ENCODE results near the gene TNS1.
"Not testable (repeated sequence)": the region's sequence is repeated elsewhere in the genome, so short reads cannot be mapped to it uniquely, and the experiment has no call there.

TNS1 gene

DNA sequence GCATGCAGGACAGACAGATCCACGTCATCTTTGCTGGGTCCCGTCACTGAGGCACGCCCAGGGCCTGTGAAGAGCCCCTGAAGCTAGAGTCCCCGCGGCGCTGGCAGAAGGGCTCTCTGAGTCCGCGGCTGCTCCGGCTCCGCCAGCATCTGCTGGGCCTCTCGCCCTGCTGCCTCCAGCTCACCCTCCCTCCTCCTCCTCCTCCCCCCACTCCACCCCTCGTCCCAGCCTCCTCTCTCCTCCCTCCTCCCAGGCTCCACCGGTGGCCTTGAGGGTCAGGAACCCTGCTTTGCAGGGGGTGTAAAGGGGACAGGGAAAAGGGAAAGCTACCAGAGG, at the start of gene TNS1:
TNS1 (minus strand) TSS at position 151 of the 336 bp plus-strand sequence; CDS start at position 28, 123 bp downstream.
- DNase-seq: no peak

DNA sequence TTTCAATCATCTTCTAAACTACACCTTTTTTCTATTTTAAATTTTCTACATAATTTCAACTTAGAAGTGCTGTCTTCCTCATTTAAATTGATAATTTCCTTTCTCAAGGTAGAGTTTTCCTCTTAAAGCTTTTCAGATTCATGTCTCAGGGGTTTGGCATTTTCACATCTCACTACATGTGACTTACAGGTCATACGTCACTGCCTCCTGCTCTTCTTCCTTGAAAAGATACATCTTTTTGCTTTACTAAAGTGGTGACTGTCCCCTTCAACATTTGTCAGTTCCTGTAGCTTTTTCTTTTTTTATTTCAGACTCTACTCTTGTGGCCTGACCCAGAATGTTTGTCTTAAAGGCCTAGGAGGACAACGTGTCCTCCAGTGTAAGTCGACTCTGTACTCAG, 49.1 kb upstream of the TNS1 start:
- DNase-seq: no peak

DNA sequence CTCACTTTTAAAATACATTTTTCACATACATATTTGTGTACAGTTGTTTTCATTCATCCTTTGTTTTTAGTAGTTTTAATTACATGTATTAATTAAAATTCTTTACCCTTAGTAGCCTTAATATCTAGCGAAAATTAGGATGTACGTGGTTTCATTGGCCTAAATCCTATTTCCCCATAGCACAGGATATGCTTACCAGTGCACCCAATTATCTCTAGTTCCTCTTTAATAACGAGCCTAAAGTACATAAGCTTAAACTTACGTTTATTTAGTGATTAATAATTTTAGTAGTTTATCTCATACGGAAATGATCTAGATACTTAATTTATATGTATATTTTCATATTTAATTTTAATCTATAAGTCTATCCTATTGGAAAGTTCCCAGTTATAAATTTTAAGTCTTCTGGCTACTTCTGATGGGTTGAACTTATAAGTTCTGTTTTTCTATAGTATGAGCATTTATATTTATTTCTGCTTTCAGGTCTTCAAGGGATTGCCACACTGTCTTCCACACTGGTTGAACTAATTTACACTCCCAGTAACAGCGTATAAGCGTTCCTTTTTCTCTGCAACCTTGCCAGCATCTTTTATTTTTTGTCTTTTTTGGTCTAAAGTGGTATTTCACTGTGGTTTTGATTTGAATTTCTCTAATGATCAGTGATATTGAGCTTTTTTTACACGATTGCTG, 44.9 kb upstream of the TNS1 start:
- no peak for DNase-seq

DNA sequence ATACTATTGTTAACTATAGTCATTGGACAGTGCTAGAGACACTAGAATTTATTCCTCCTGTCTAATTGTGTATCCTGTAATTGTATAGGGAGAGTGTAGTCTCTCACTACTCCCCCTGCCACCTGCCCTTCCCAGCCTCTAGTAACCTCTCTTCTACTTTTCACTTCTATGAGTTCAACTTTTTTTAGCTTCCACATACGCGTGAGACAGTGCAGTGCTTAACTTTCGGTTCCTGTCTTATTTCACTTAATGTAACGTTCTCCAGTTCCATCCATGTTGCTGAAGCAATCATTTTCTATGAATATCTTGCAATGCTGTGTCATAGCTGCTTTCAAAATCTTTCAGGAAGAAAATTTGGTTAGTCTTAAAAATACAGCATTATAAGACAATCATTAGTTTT, 43.4 kb upstream of the TNS1 start:
- no peak for DNase-seq

DNA sequence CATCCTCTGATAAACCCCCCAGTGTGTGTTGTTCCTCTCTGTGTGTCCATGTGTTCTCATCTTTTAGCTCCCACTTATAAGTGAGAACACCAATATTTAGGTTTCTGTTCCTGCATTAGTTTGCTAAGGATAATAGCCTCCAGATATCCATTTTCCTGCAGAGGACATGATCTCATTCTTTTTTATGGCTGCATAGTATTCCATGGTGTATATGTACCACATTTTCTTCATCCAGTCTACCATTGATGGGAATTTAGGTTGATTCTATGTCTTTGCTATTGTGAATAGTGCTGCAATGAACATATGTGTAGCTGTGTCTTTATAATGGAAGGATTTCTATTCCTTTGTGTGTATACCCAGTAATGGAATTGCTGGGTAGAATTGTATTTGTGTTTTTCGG, 41.8 kb upstream of the TNS1 start:
- not testable (repeated sequence) for DNase-seq

DNA sequence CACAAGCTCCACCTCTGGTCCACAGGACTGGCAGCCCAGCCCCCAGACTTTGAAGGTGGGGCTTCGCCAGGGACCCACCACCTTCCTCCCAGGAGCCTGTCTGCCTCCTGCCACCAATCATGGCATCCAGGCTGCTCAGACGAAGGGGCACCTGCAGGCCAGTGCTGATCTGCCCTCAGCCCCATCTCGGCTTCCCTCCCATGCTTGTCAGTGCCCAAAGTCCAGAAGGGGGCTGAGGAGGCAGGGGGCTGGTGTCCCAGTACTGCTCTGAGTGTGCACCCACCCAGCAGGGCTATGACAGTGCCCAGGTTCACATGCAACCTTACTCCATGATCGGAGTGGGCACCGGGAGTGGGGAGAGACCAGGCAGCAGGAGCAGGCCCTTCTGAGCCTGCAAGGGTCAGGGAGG, 40.9 kb upstream of the TNS1 start:
- DNase-seq: no peak

DNA sequence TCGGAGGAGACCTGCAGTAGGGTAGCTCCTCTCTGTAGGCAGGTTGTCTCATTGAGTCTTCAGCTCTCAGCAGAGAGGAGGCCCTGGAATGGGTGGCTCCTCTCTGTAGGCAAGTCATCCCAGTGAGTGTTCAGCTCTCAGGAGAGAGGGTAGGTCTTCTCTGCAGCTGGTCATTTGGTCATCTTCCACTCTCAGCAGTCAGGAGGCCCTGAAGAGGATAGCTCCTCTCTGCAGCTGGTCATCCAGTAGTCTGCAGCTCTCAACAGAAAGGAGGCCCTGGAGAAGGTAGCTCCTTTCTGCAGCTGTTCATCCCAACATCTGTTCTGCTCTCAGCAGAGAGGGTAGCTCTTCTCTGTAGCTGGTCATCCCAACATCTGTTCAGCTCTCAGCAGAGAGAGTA, 40.3 kb upstream of the TNS1 start:
- no peak for DNase-seq

GRCh38 chr2:218041302-218042168, 38.7 kb upstream of the TNS1 start:
- DNase-seq: no peak

DNA sequence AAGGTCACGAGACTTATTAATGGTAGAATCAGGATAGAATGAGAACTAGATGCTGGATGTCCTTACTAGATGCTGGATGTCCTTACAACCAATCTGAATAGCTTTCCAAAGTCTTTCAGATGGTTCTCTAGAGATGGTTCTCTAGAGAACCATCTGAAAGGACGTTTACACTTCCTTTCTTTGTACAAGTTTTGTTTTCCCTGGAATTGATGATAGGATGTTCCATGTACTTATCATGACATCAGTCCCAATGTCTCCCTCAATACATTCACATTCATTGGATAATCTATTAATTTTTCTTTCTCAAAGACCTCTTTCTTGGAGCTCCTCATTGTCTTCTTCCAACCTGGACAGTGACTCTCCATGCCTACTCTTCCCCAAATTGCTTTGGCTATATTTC, 38.1 kb upstream of the TNS1 start:
- DNase-seq: no peak

DNA sequence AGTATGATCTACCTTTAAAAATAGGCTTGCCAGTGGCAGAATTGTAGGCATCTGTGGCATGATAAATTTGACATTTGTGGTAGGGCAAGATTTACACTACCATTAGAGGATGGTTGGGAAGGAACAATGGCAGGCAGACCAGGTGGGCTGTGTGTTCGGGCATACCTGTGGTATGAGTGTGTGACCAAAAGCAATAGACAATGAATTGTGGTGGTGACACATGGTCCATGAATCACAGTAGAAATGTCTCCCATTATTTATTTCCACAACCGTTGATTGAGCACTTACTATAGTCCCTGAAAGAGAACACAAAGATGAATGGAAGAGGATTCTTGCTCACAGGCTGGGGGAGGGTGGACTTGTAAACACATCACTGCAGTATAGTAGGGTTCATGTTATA, 36.4 kb upstream of the TNS1 start:
- DNase-seq: no peak

DNA sequence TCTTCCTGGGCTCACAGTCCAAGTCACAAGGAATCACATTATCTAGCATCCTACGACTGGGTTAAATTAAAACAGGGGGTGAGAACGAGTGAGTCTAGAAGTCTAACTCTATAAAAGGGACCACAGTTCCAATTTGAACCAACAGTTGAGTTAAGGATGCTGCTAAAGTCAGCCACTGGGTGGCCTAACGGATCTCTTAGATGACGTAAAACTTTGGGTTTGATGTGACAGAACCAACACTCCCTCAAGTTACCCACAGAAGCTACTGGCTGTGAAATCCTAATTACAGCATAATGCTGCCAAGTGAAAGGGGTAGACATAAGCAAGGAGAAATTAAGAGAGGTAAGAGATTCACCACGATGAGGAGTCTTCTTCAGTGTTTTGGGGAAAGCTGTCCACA, 33.6 kb upstream of the TNS1 start:
- DNase-seq: no peak

DNA sequence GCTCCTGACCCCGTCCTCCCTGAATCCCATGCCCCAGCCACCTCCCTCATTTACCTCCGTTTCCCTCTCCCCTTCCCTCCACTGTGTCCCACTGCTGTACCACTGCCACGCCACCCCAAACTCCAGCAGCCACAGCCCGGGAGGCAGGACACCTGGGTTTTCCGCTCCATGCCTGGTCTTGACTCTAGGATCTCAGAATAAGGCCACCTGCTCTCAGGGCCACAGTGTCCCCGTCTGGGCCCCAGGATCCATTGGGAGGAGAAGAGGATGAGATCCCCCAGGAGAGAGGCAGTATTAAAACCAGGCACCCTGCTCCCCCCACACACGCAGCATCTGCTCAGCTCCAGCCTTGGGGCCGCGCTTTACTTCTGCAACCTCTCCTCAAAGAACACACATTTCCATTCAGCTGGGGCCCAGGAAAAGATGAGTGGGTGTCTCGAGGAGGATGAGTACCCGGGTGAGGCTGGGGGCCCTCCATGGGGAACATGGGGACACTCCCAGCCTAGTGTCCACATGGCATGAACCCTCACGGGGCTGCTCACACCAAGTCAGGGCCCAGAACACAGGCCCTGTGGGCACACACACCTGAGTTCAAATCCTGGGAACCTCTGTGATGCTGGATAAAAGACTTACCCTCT, 32.8 kb upstream of the TNS1 start:
- no peak for DNase-seq

DNA sequence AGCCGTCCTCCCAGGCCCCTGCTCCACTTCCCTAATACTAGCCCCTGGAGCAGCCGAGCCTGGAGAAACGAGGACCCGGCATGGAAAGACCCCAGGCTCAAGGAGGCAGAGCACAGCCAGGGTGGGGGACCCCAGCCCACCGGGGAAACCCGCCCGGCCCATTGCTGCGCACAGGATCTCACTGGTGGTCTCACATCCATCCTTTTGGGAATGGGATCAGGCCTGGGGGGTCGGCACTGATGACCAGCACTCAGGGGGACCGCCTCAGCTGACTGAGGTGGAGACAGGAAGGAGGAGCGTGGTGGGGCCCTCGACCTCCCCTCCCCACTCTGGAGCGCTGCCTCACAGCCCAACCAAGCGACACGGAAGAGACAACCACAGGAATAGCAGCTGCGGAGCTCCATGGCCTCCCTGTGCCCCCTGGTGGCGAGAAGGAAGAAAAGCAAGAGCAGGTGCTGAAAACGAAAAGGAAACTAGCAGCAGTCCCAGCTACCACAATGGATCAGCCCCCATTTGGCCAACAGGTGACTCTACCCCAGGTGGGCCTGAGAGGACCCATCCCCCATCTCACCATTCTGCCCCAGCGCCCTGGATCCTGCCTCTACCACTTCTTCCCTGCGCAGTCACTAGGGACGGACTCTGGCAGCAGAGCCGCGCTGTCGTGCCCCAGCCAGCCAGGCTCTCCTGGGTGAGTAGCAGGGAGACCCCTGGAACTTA, 31.9 kb upstream of the TNS1 start:
- peak; percentile 8 for DNase-seq

- no peak for DNase-seq
Measured at GRCh38 chr2:218033590-218034496, 31.0 kb upstream of the TNS1 start.

DNA sequence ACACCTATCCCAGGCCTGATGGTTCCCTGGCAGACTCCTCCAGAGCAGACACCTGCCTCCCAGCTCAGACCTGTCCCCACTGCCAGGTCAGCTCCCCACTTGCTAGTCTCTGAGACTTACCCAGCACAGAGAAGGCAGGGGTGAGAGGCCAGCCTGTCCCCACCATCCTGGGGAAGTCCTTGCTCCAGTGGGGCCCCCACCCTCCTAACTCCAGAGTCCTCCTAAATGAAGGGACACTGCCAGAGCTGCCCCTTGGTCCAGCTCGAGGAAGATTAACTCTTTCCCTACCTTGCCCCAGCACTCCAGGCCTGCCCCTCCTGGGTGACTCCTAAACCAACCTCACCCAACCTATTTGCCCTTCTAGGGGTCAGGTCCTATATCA, 30.4 kb upstream of the TNS1 start:
- no peak for DNase-seq

DNA sequence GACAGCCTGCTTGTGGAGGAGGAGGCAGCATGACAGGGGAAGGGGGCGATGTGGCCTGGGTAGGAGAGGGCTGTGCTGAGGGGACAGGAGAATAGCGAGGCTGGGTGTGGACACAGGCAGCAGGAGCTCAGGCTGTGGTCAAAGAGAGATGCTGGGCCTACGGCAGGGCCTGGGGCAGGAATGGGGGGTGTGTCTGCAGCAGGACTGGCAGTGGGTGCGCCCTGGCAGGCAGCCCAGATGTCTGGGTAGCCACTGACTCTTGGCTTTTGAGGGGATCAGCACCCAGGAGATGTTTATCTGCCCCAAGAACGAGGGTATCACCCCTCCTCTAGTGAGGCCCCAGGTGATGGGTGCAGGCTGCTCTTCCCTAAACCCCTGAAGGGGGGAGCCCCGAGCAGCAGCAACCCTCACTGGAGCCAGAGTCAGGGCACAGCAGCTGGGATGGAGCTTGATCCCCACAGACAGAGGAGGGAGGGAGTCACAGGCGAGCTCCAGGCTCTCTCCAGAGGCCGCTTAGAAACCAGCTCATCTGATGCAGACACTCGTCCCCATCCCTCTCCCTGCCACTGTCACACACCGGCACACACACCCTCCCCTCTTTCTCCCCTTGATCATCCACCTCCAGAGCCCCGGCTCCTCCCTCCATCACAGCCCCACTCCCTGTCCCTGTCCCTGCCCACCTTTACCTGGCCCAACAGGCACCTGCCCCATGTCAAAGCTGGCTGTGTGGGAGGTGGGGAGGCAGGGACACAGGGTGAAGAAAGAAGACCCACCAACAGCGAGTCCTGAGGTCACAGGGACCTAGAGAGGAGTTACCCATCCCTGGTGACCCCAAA, 29.8 kb upstream of the TNS1 start:
- DNase-seq: no peak

DNA sequence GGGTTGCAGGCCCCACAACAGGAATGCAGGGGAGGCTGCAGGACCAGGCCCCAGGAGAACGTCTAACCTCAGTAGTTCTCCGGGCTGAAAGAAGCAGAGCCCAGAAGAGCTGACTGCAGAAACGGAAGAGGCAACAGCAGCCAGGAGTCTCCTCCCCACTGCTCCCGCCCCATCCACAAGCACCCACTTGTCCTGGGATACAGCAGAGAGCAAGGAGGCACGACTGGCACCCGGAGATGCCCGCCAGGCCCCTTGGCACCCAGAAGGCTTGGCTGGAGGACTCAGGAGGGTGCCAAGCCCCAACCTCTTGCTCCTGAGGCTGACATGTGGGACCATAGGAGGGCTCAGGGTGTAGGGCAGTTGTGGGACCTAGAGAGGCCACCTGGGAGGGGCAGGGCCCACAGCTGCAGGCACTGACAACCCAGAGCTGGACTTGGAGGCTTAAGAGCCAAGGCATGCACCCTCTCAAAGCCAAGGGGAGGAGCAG, 29.0 kb upstream of the TNS1 start:
- DNase-seq: no peak

DNA sequence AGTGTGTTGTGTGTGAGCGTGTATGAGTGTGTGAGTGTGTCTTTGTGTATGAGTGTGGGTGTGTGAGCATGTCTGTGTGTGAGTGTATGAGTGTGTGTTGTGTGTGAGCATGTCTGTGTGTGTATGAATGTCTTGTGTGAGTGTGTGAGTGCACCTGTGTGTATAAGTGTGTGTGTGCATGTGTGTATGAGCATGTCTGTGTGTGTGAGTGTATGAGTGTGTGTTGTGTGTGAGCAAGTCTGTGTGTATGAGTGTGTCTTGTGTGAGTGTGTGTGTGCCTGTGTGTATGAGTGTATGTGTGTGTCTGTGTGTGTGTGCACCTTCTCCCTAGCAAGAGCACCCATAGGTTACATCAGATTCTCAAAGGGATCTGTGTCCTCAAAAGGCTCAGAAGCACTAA, 28.5 kb upstream of the TNS1 start:
- DNase-seq: no peak

- no peak for DNase-seq
Measured at GRCh38 chr2:218030409-218031195, 27.8 kb upstream of the TNS1 start.
